Measurements from ENCODE around the gene HSPA4L. TPM values are rescaled to one million over a fixed set of nuclear protein-coding genes. Genes with fewer than 3 reads are reported as not detected.

HSPA4L gene
- total RNA-seq, 1 donor from 2014 or later: 3.0 TPM

DNA sequence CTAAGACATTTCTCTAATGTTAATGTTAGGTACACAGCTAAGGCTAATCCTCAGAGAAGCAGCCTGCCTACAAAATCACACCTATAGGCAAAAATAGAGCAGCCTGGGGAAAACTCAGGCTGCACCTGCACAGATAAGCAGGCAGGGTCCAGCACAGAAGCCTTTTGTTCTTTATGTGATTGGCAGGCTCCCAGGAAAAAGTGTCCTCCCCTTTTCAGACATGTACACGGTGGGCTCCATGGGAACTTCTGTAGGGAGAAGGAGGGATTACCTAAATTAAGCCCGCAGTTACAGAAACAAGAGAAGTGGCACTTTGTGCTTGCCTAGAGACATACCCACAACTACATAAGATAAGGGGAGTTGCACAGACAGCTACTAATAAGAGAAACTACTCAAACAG, 4.0 kb upstream of the HSPA4L start:
- ATAC-seq (no peak), DNase-seq (no peak)
- Histone ChIP-seq H3K27ac (no peak overlapping the region), H3K36me3 (no peaks in the 10 kb centered on the region), H3K4me3 (no peak overlapping the region), H3K4me1 (peaks cover 8% of the 10 kb centered on the region), H3K9me3 (no peaks in the 10 kb centered on the region), H3K27me3 (ENCODE audit: low read depth) (no peaks in the 10 kb centered on the region)
- TF ChIP-seq, protein P1, sequence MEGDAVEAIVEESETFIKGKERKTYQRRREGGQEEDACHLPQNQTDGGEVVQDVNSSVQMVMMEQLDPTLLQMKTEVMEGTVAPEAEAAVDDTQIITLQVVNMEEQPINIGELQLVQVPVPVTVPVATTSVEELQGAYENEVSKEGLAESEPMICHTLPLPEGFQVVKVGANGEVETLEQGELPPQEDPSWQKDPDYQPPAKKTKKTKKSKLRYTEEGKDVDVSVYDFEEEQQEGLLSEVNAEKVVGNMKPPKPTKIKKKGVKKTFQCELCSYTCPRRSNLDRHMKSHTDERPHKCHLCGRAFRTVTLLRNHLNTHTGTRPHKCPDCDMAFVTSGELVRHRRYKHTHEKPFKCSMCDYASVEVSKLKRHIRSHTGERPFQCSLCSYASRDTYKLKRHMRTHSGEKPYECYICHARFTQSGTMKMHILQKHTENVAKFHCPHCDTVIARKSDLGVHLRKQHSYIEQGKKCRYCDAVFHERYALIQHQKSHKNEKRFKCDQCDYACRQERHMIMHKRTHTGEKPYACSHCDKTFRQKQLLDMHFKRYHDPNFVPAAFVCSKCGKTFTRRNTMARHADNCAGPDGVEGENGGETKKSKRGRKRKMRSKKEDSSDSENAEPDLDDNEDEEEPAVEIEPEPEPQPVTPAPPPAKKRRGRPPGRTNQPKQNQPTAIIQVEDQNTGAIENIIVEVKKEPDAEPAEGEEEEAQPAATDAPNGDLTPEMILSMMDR (IDR thresholded peaks at IDR 0.05): no peak
- intact Hi-C loops (cut with DNase I): no loop called here

DNA sequence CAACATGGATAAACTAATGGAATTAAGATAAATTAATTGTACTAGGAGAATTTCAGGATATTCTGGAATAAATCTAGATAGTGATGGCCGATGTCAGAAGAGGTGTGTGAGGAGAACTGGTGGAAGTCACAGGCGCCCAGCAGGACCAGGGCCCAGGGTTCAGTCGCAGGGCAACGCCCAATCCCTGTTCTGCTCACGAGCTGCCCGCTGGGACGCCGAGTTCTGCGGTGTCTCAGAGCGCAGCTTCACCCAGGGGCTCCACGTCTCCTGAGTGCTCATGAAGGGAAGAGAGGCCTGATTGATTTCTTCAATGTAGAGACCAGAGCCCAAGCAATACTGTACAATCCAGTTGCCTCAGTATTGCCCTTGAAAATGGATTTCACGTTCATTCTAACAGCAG, 1.5 kb upstream of the HSPA4L start:
- intact Hi-C loops (cut with DNase I): no loop called here
- Histone ChIP-seq H3K27ac (no peak overlapping the region), H3K36me3 (no peaks in the 10 kb centered on the region), H3K4me1 (peaks cover 8% of the 10 kb centered on the region), H3K27me3 (ENCODE audit: low read depth) (no peaks in the 10 kb centered on the region), H3K9me3 (no peaks in the 10 kb centered on the region), H3K4me3 (no peak overlapping the region)
- TF ChIP-seq, protein P1 (IDR thresholded peaks at IDR 0.05): no peak
- DNase-seq (no peak), ATAC-seq (no peak)

DNA sequence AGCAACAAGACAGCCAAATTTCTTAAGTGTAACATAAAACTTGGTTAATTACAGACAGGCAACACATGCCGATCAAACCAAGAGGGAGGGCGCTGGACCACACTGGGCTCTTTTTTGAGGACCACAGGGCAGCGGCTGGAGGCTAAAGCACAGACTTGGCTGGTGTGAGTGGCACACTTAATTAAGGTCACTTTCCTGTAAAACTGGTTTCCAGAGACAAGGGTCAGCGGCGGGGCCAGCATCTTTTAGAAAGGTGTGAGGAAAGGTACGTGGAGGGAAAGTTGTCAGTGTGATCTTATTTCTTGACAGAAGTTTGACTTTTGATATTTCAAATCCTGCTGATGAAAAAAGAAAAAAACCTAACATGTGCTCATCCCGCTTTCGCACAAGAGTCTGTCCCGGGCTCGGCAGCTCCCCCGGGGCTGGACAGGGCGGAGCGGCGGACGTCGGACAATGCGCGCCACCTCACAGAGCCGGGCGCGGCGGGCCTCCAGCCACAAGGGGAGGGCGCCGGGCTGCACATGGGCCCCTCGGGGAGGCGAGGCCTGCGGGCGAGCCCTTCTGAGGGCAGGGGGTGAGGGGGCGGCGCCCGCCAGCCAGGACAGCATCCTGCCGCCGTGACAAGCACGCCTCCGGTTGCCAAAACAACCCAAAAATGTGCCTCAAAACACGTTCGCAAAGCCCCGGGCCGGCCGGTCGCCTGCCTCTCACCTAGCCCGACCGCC, 660 bp upstream of the HSPA4L start:
- intact Hi-C loops (cut with DNase I): no loop called here
- H3K4me3 ChIP-seq: peak overlapping the region; percentile 75
- H3K9me3 ChIP-seq: no peaks in the 10 kb centered on the region
- TF ChIP-seq, protein P1 (IDR thresholded peaks at IDR 0.05): no peak
- DNase-seq (peak; percentile 46), ATAC-seq (peak; percentile 79 to 83)
- no peaks in the 10 kb centered on the region for H3K27me3 ChIP-seq (ENCODE audit: low read depth)
- H3K4me1 ChIP-seq: peaks cover 8% of the 10 kb centered on the region
- no peaks in the 10 kb centered on the region for H3K36me3 ChIP-seq
- H3K27ac ChIP-seq: peak overlapping the region; percentile 42

DNA sequence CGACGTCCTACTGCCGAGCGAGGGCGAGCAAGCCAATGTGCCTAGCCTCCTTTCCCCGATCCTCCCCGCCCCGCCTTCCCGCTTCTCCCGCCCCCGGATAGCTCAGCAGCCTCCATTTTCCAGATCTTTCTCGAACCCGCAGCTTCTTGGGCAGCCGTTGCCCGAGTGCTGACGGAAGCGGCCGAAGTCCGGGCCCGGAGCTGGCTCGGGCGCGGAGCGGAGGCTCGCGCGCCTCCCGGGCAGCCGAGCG, 172 bp upstream of the HSPA4L start:
- TF ChIP-seq, protein P1 (IDR thresholded peaks at IDR 0.05): no peak
- Histone ChIP-seq H3K4me3 (peak overlapping the region; percentile 75), H3K27me3 (ENCODE audit: low read depth) (no peaks in the 10 kb centered on the region), H3K36me3 (no peaks in the 10 kb centered on the region), H3K4me1 (peaks cover 8% of the 10 kb centered on the region), H3K27ac (peak overlapping the region; percentile 42), H3K9me3 (no peaks in the 10 kb centered on the region)
- peak; percentile 97 to 99 for ATAC-seq
- intact Hi-C loops (cut with DNase I): no loop called here
- DNase-seq: peak; percentile 89

DNA sequence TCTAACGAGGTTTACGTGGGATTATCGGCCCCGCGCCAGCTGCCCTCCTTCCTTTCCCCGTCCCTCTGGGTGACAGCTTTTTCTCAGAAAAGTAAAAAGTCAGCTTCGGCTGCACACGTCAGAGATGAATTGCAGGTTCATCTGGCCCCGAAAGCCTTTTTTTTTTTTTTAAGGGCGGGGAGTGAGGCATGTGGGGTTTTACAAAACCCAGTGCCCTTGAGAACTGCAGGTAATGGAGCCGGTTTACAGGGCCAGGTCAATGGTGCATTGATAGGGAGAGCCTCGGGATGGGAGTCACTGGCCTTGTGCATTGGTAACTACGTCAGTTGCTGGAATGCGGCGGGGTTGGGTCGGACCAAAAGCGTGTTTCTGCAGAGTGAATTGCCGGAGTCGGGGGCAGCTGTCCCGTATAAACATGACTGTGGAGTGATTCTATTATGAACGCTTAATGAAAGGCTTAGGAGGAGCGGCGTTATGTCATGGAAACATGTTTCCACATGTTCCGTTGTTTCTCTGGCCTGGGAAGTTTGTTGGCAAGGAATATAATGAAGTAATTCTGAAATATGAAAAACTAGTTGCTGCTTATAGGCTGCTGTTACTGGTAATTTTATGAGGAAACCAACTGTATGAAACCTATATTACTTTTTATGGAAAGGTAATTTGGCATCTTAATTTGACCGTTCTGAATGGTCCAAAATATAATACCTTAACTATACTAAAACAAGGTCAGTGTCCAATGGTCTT, 1.1 kb downstream of the HSPA4L start:
- Histone ChIP-seq H3K27ac (peak overlapping the region; percentile 42), H3K4me1 (peaks cover 8% of the 10 kb centered on the region), H3K27me3 (ENCODE audit: low read depth) (no peaks in the 10 kb centered on the region), H3K36me3 (no peaks in the 10 kb centered on the region), H3K4me3 (peak overlapping the region; percentile 75), H3K9me3 (no peaks in the 10 kb centered on the region)
- intact Hi-C loops (cut with DNase I): no loop called here
- ATAC-seq (peak; percentile 64 to 68), DNase-seq (peak; percentile 67)
- TF ChIP-seq, protein P1 (IDR thresholded peaks at IDR 0.05): no peak
